Activated CD8-positive, alpha-beta T cell treated with anti-CD3 and anti-CD28 coated beads for 36 hours (primary cell): Measurements from ENCODE around the gene RIC8B. TPM values are rescaled to one million over a fixed set of nuclear protein-coding genes. Genes with fewer than 3 reads are reported as not detected.

Experiments used
- ATAC-seq: fragments of 200-7000 bp; cut with Tn5 transposase; one replicate; pipeline ENCODE4 v1.10.0; 2021; ENCODE audit warnings: mild to moderate bottlenecking, moderate library complexity
- CTCF ChIA-PET: fragments of 350-600 bp; sonication (Branson Sonifier 250); formaldehyde crosslinking; loops from one replicate; lab custom pipeline; 2021; ENCODE audit warnings: antibody characterized with exemption; lab: Charles Lee
- POLR2A ChIA-PET: fragments of 350-600 bp; sonication (Branson Sonifier 250); formaldehyde crosslinking; loops from one replicate; lab custom pipeline; 2021; ENCODE audit warnings: antibody characterized with exemption; lab: Charles Lee
- DNase-seq: peaks from one replicate; pipeline ENCODE4 v3.0.0-alpha.2; 2020
- H3K27ac Mint-ChIP-seq: one replicate; pipeline ENCODE4 v1.8.0; 2021; ENCODE audit warnings: mild to moderate bottlenecking, mixed read lengths
- H3K27me3 Mint-ChIP-seq: one replicate; pipeline ENCODE4 v1.8.0; 2021; ENCODE audit warnings: mixed read lengths
- H3K36me3 Mint-ChIP-seq: one replicate; pipeline ENCODE4 v1.8.0; 2021; ENCODE audit warnings: low read depth, mixed read lengths
- H3K4me1 Mint-ChIP-seq: one replicate; pipeline ENCODE4 v1.8.0; 2021; ENCODE audit warnings: low read depth, mixed read lengths
- H3K4me3 Mint-ChIP-seq: one replicate; pipeline ENCODE4 v1.8.0; 2021; ENCODE audit warnings: mild to moderate bottlenecking, moderate library complexity, mixed read lengths
- H3K9me3 Mint-ChIP-seq: one replicate; pipeline ENCODE4 v1.8.0; 2021; ENCODE audit warnings: mixed read lengths
- CTCF ChIP-seq: fragments of 200-600 bp; IDR thresholded peaks from one replicate; pipeline ENCODE4 v1.8.0; 2022; ENCODE audit warnings: antibody characterized with exemption, mild to moderate bottlenecking
- intact Hi-C: fragments of 100-400 bp; cut with micrococcal nuclease; formaldehyde crosslinking; loops from one replicate; pipeline ENCODE4 v1.10.0; 2022
- total RNA-seq, 2 experiments: library from RNA; stranded (reverse); gene quantifications; one replicate each; pipeline ENCODE4 v1.2.3, GENCODE V29; 2021

Gene RIC8B
- total RNA-seq, 2 experiments from 2014 or later, result 10.4 to 11.0 TPM

- TF ChIP-seq CTCF, result no peak
- H3K27me3 Mint-ChIP-seq, result peaks cover 4% of the 10 kb centered on the region
- H3K27ac Mint-ChIP-seq, result no peak overlapping the region
- ChIA-PET POLR2A (no interaction called here), CTCF (no interaction called here)
- no peak overlapping the region for H3K4me3 Mint-ChIP-seq
- H3K9me3 Mint-ChIP-seq, result no peaks in the 10 kb centered on the region
- ATAC-seq, result no peak
- DNase-seq, result no peak
- peaks cover 4% of the 10 kb centered on the region for H3K4me1 Mint-ChIP-seq
- intact Hi-C loops, result no loop called here
- no peaks in the 10 kb centered on the region for H3K36me3 Mint-ChIP-seq
Measured at GRCh38 chr12:106897082-106897481, 122.6 kb downstream of the RIC8B start.

- H3K27ac Mint-ChIP-seq, result no peak overlapping the region
- H3K4me1 Mint-ChIP-seq, result peaks cover 6% of the 10 kb centered on the region
- ChIA-PET CTCF (no interaction called here), POLR2A (no interaction called here)
- intact Hi-C loops, result no loop called here
- H3K9me3 Mint-ChIP-seq, result no peaks in the 10 kb centered on the region
- no peak for TF ChIP-seq CTCF
- no peak for ATAC-seq
- H3K36me3 Mint-ChIP-seq, result no peaks in the 10 kb centered on the region
- H3K27me3 Mint-ChIP-seq, result peaks cover 14% of the 10 kb centered on the region
- no peak overlapping the region for H3K4me3 Mint-ChIP-seq
- DNase-seq, result no peak
Measured at GRCh38 chr12:106897981-106898901, 123.8 kb downstream of the RIC8B start.

DNA sequence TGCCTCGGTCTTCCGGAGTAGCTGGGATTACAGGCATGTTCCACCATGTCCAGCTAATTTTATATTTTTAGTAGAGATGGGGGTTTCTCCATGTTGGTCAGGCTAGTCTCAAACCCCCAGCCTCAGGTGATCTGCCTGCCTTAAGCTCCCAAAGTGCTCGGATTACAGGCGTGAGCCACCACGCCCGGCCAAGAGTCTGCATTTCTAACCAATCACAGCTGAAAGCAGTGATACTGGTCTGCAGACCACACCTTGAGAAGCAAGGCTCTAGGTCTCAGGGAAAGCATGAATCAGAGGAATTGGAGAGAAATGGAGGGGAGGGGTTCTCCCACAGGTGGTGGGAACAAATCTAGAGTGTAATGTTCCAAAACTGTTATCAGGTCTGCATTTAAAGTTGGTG is 126.1 kb downstream of the RIC8B start:
- no peak for TF ChIP-seq CTCF
- Mint-ChIP-seq H3K4me3 (no peak overlapping the region), H3K9me3 (no peaks in the 10 kb centered on the region), H3K4me1 (peaks cover 6% of the 10 kb centered on the region), H3K27me3 (peaks cover 20% of the 10 kb centered on the region), H3K27ac (no peak overlapping the region), H3K36me3 (no peaks in the 10 kb centered on the region)
- ChIA-PET CTCF (no interaction called here), POLR2A (no interaction called here)
- intact Hi-C loops, result no loop called here
- DNase-seq (no peak), ATAC-seq (no peak)

- Mint-ChIP-seq H3K27me3 (peaks cover 20% of the 10 kb centered on the region), H3K9me3 (no peaks in the 10 kb centered on the region), H3K4me1 (peaks cover 4% of the 10 kb centered on the region), H3K27ac (no peak overlapping the region), H3K4me3 (no peak overlapping the region), H3K36me3 (no peaks in the 10 kb centered on the region)
- POLR2A ChIA-PET, result no interaction called here
- intact Hi-C loops, result no loop called here
- CTCF ChIA-PET, result no interaction called here
- no peak for DNase-seq
- TF ChIP-seq CTCF, result no peak
- no peak for ATAC-seq
Measured at GRCh38 chr12:106901276-106901675, 126.8 kb downstream of the RIC8B start.

DNA sequence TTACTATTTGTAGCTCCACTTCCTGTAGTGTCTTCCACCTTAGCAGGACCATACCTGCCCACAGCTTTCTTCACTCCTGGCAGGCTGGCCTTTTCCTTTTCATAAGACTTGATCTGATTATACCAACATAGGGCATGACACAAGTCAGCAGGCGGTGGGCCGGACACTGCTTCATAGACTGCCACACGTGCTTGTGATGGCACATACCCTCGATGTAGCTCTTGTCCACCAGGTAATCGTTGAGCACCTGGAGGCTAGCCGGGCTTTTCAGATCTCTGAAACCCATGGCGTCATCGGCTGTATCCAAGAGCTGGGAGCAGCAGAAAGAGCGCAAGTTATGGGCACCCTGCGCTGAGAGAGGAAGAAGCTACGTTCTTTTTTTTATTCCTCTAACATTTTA is 127.6 kb downstream of the RIC8B start:
- intact Hi-C loops, result no loop called here
- CTCF ChIA-PET, result interaction anchor here (0.7 to 1.2 kb wide), 6 partner anchors 9 to 675 kb away, joined by 3 to 4 read pairs (median 3); partner anchors contain the start of gene POLR3B
- Mint-ChIP-seq H3K27me3 (peaks cover 27% of the 10 kb centered on the region), H3K36me3 (no peaks in the 10 kb centered on the region), H3K27ac (no peak overlapping the region), H3K4me1 (peaks cover 2% of the 10 kb centered on the region), H3K9me3 (no peaks in the 10 kb centered on the region), H3K4me3 (no peak overlapping the region)
- ATAC-seq (no peak), DNase-seq (no peak)
- POLR2A ChIA-PET, result no interaction called here
- TF ChIP-seq CTCF, result no peak
